DMS153 treated with DMSO at 0.1 percent for 48 hours (cell line): ENCODE measurements around the gene GPRC5D.
A peak's percentile ranks its signal among the peaks of the same experiment; 100 is the strongest.

Source experiments
- DNase-seq: peaks from one replicate; lab custom pipeline; 2025; ENCODE audit not compliant: unreplicated experiment; lab: John Stamatoyannopoulos, UW

Gene GPRC5D

DNA sequence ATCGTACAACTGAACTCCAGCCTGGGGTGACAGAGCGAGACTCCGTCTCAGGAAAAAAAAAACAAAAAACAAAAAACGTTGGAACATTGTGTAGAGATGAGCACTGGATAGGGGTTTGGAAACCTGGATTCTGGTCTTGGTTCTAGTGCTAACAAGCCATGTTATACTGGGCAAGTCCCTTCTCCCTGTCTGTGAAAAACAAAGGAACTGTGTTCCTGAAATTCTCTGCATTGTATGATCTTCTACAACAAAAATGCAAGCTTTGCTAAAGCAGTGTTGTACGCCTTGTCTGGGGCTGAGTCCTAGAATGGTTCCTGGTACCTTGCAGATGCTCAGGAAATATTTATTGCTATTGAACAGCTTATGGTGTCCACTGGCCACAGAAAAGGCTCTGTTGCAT lies 13.4 kb downstream of the GPRC5D start:
- no peak for DNase-seq

DNA sequence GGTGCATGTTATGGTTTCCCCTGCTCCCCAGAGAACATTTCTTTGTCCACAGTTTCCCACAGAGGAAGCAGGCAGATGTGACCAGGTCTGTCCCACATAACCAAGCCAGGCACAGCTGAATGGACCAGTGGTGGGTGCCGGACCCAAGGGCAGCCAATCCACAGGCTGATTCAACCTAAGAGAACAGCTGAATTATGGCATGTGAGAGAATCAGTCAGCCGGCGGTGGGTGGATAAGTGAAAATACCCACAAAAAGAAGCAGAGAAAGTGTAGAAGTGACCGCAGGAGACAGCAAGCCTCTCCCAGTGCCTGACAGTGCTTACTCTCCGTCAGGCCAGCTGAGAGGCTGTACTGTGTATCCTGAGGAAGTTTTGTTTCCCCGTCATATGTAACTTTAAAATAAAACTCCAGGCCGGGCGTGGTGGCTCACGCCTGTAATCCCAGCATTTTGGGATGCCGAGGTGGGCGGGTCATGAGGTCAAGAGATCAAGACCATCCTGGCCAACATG lies 14.9 kb downstream of the GPRC5D start:
- no peak for DNase-seq

DNA sequence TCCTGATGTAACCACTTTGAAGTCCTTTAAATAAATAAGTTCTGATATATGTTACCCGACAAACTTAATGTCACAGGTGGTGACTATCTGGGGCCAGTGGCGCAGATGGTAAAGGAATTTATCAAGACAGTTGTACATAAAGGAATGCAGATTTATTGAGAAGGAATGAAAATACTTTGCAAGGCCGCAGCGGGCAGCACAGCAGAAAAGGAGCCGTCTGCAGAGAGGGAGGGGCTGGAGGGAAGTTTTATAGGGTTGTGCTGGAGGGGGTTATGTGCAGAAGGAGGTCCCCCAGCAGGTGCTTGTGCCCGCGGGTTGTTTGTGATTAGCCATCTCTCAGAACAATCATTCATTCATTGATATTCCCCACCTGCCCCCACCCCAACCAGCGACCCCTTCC lies 17.4 kb downstream of the GPRC5D start:
- no peak for DNase-seq

DNA sequence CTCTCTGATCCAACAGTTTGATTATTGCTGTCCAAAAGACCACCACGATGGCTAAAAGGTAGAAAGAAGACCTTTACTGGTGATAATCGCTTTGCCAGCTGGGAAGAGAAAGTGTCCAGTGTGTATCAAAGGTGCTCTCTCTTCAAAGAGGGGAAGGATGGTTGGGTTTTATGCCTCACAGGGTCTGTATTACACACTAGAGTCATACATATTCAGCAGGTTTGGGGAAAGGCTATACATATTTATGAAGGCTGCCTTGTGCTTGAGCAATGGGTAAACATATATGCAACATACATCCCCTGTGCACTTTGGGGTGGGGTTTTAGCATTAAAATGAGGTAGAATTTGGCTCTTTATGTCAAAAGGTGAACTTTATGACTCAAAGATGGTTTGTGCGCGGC lies 18.2 kb downstream of the GPRC5D start:
- DNase-seq, result no peak

DNA sequence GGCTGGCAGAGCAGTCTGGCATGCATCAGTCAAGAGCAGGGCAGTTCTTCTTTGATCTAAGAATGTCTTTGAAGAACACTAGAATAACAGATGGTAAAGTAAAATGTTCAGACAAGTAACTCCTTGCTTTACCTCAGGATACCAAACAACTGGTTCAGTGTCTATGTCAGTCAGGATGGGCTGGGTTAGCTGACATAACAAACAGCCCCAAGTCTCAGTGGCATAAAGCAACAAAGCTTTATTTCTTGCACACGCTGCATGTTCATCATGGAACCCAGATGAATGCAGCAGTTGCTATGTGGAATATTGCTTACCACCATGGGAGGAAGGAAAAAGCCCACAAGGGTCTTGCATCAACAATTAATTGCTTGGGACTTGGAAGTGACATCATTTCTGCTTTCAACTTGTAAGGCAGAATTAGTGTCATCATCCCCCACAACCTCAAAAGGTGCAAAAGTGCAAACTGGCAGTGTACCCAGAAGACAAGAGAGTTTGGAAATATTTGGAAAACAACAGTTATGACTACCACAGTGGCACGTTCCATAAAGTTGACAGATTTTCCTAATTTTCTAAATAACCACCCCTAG lies 21.2 kb downstream of the GPRC5D start:
- no peak for DNase-seq

DNA sequence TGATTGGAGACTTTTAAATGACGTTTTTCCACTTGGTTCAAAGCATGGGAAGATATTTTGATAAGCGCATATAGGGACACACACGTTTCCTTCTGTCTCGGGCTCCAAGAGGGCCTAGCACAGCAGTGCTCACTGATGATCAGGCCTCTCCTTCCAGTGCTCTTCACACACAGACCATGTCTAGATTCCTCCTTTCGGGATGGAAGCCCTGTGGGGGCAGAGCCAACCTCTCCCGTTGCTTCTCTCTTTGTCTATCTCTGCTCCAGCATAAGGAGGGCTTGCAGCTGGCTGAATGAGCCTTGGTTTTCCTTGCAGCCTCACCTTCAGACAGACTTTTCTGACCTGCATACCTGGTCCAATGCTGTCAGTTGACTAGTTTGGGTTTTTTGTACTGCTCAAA lies 22.3 kb downstream of the GPRC5D start:
- DNase-seq, result no peak

DNA sequence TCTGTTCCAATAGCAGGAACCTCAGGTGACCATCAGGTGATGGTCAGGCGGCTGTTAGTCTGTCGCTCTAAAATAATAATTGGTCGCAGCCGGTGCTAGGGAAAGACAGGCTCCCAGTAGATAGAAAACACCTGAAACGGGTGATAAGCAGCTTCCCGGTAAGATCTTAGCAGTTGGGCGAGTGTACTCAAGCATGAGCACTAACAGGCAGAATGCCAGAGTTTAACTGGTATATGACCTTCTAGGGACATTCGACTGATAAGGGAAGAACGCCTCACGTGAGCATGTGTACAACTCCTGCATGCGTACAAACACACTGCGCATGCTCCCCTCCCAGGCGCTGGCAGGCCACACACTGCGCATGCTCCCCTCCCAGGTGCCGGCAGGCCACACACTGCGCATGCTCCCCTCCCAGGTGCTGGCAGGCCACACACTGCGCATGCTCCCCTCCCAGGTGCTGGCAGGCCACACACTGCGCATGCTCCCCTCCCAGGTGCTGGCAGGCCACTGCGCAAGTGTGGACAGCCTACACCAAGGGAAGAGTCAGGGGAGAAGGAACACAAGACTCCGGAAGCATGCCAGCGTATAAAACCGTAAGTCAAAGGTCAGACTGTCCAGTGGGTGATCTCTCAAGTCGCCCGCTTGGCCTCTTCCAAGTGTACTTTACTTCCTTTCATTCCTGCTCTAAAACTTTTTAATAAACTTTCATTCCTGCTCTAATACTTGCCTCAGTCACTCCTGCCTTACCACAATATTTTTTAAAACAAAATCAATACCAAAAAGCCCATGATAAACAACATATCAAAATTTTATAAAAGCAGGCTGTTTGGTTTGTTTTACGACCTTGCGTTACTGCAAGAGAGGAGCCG lies 24.5 kb downstream of the GPRC5D start:
- peak; percentile 81 for DNase-seq

DNA sequence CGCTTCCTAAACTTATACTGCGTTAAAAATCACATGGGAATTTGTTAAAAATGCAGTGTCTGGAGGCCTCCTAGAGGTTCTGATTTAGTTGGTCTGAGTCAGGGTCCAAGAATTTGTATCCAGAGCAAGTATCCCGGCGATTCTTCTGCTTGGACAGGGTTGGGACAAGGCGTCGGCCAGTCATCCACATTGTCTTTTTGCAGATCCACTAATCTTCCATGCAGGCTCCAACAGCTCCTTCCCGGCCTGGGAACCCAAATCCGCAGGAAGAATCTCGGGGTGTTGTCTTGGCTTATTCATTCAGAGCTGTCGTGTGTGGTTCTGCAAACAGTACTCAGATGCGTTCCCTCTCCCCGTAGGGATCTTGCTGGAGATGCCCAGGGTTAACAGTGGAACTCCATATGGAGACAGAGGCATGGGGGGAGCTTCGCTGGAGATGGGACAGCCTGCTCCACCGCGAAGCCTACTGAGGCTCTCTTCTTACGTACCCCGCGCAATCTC lies 25.3 kb downstream of the GPRC5D start:
- no peak for DNase-seq

DNA sequence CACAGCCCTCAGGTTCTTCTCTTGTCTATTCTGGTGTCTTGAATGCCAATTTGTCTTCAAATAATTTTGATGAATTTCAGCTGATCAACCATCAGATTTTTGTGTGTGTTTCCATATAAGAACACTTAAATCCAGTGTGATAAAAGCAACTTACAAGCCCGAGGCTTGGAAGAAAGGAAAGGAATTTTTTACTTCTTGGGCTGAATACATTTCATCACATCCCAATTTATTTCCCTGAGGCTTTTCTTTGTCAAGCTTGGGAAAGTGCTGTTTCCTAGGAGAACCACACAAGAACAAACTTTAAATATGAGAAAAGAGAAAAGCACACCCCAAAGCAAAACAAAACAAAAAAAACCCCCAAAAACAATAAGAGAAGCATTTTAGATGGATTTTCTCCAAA lies 26.6 kb downstream of the GPRC5D start:
- DNase-seq, result no peak

DNA sequence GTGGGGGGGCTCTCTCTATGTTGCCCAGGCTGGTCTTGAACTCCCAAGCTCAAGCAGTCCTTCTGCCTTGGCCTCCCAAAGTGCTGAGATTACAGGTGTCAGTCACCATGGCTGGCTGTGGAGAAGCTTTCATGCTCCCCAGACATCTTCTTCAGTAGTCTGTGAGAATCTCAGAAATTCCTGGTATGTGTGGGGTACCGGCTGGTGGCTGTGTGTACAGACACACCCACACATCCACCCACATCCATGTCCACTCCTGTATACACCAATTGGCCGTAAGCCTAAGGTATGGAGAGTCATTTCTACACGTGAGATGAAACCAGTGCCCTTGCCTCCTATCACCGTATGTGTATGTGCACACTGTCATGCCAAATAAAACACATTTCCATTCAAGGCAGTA lies 27.8 kb downstream of the GPRC5D start:
- DNase-seq, result no peak

DNA sequence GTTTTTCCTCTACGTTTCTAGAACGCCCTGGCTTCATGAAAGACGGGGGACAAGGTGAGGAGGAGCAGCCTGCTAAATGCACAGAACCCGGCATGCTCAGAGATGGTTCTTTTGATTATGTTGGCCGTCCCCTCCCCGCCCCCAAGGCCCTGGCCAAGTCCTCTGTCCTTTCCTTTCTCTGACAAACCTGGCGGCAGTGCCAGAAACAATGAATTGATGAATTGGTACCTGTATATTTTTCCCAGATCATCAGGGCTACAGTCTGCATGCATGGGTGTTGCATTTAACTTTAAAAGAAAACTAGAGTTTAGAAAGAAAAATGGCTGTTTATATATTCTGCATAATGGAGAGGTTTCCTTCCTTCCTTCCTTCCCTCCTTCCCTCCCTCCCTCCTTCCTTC lies 29.0 kb downstream of the GPRC5D start:
- DNase-seq, result no peak

DNA sequence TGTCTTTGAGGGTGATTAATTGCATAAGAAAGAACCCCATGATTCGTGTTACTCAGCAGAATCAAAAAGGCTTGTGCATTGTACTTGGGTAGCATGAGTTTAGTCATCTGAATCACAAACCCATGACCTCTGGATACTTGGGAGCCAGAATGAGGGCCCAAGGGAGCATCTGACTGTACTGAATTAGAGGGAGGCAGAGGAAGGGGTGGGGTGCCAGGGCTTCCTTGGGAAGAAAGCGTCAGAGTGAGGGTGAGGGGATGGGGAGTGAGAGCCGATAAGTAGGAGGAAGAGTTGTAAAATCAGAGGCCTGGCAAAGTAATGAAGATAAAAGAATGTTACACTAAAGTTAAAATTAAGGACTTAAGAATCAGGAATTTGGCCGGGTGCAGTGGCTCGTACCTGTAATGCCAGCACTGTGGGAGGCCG lies 29.8 kb downstream of the GPRC5D start:
- no peak for DNase-seq

DNA sequence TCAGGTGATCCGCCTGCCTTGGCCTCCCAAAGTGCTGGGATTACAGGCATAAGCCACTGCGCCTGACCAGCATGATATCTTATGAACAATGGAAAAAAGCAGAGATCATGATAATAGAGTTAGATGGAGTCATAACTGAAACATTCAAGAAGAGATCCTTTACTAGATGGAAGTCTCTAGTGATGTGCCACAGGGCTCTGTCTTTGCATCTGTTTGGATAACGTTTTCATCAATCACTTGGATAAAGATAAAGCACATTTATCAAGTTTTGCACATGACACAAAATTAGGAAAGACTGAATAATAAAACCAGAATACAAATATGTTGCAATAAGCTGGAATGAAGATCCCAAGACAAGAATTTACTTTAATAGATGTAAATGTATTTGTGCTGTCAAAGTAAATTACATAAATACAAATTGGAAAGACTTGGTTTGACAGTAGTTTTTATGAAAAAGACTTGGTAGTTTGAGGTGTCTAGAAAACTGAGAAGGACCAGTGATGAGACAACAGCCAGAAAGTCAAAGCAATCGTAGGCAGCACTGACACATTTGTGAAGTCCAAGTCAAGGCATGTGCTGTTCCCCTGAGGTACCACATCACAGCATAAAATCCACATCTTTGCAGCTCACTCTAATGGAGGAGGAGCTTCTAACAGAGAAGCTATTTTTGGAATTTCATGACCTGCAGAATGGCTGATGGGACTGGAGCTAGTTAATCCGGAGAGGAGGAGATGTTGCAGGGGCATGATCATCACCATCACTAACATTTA lies 32.1 kb downstream of the GPRC5D start:
- DNase-seq, result no peak

DNA sequence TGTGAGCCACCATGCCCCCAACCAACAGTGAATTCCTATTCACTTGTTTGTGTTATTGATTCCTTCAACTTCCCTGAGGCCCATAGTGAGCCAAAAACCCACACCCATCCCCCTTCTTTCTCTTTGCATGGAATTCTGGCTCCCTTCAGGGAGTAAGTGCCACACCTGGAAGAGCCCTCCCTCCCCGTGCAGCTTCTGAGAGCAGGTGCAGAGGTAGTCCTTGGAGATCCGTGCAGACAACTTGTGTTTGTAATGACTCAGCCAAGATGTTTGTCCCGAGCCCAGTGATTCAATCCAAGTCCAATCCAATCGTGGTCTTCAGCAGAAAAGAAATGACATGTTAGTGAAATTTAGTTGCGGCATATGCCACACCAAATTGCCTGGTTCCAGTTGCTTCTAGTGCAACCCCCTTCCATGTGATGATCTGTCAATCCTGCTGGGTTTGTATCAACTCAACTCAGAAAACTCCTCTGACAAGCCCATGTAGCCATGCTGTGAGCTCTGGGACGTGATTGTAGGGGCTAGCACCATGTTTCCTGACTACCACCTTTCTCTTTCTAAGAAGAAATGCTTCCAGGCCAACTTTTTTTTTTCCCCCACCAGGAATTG lies 33.1 kb downstream of the GPRC5D start:
- no peak for DNase-seq

DNA sequence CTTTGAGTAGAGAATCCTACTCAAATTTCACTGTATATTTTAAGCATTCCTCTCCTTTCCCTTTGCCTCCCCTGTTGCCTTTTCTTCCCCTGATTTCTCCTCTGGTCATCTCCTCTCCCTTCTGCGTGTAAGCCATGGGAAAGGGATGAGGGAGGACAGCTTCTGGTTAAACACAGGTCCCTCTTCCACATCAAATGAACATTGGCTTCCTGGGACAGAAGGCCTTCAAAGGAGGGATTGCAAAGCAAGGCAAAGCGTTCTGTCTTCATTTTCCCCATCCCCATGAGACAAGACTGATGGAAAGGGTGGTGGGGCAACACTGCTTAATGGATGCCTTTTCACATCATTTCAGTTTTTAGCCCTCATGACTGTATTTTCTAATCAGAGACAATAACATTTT lies 34.5 kb downstream of the GPRC5D start:
- no peak for DNase-seq

DNA sequence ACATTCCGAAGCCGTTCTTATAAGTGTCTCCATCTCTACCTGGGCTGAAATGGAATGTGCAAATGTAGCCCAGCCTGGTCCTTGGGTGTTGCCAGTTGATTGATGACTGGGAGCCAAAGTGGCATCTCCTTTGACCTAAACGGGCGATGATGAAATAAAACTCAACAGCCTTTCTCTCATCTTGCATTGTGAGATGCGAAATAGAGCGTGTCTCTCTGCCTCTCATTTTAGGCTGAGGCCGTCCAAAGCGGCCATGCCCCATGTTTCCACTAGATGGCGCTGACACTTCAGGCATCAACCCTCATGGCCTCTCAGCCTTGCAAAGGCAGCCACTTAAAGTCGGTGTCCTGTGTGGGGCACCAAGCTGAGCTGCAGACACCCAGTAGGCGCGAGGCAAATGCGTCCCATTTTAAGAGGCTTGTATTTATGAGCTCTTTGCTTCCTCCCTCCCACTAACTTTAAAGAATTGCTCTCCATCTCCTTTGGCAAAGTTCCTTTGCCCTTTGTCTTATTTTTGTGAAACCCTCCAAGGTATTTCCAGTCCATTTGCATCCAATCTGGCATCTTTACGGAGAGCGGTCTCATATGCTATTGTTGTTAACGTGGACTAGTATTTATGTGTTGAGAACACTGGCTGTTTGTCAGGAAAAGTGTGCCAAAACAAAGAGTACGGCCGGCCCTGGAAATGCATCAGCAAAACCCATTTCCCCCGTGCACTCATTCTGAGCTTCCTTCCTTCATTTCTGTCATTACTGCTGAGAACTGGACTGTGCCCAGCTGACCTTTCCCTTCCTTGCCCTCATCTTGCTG lies 35.6 kb downstream of the GPRC5D start:
- peak; percentile 69 for DNase-seq

DNA sequence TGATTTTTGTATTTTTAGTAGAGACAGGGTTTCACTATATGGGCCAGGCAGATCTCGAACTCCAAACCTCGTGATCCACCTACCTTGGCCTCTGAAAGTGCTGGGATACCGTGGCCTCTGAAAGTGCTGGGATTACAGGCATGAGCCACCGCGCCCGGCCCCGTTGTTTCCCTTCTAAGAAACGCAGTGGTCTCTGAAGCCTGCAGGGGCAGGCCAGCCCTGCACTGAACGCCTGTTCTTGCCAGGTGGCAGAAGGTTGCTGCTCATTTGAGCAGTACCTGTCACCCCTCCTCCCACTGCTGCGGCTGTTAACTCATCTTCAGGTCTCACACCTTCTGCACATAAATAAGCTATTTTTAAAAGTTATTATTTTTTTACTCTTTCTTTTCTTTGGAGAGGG lies 36.3 kb downstream of the GPRC5D start:
- no peak for DNase-seq

DNA sequence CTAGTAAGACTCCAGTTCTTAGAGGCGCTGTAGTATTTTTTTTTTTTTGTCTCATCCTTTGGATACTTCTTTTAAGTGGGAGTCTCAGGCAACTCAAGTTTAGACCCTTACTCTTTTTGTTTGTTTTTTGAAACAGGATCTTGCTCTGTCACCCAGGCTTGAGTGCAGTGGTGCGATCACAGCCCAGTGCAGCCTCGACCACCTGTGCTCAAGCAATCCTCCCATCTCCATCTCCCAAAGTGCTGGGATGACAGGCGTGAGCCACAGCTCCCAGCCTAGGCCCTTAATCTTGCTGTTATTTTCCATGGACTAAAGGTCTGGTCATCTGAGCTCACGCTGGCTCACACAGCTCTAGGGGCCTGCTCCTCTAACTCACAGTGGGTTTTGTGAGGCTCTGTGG lies 39.3 kb downstream of the GPRC5D start:
- no peak for DNase-seq

DNA sequence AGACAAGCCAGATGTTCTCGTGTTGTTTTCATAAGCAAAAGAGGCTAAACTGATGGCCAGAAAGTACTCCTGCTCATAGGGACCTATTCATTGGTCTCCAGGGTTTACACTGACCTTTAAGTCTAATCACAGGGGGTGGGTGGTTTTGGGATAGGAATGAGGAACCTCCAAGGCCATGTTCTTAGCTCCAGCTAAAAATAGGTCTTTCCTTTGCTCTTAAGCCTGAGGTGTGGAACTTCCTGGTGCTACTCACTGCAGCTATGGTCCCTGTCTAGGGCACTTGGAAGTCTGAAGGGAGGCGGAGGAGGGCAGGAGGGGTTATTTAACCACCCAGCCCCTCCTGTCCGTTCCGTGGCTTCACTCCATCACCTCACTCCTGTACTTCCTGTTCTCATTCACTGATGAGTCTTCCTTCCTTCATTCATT lies 42.0 kb downstream of the GPRC5D start:
- DNase-seq, result no peak

DNA sequence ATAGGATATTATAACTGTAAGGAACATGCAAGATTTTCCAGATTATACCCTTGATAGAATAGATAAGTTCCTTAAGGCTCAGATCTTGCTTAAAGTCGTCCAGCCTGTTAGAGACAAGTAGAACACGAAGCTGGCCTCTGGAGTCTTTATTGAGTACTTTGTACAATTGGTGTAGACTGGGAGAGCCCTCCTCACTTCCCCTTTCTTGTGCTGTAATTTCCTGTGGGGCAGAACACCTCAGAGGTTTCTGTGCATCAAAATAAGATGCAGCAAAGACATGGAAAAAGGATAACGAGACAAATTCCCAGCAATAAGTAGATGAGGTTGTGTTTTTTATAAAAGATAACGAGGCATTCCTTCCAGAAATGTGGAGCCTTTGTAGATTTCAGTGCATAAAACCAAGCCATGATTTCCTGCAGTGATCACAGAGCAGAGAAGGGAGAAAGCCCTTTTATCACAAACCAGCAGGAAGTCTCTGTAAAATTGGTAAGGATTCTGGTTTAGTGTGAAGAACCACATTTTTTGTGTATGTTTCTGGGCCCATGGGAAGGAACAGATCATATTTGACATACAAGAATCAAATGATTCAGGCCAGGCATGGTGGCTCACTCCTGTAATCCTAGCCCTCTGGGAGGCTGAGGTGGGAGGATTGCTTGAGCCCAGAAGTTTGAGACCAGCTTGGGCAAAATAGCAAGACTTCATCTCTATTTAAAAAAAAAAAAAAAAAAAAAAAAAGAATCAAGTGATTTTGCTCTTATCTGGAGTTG lies 42.6 kb downstream of the GPRC5D start:
- DNase-seq, result no peak
